Measurements from ENCODE around the gene RAPGEF6.
"Not testable (repeated sequence)": the region's sequence is repeated elsewhere in the genome, so short reads cannot be mapped to it uniquely, and the experiment has no call there.

The RAPGEF6 gene

GRCh38 chr5:131610198-131611063, 24.6 kb downstream of the RAPGEF6 start:
- no peak for DNase-seq (ENCODE audit: low read depth in 2 of 2)

- no peak for DNase-seq (ENCODE audit: low read depth in 2 of 2)
These were observed 25.3 kb downstream of the RAPGEF6 start for GRCh38 chr5:131609774-131610173.

GRCh38 chr5:131608597-131608996, 26.4 kb downstream of the RAPGEF6 start:
- no peak for DNase-seq (ENCODE audit: low read depth in 2 of 2)

GRCh38 chr5:131607903-131608540, 27.0 kb downstream of the RAPGEF6 start:
- DNase-seq (ENCODE audit: low read depth in 2 of 2): no peak

GRCh38 chr5:131607418-131607817, 27.6 kb downstream of the RAPGEF6 start:
- no peak for DNase-seq (ENCODE audit: low read depth in 2 of 2)

- no peak for DNase-seq (ENCODE audit: low read depth in 2 of 2)
These were observed 29.9 kb downstream of the RAPGEF6 start for GRCh38 chr5:131605086-131605485.

- peak; percentile 16 to 29 for DNase-seq (ENCODE audit: low read depth in 2 of 2)
These were observed 39.7 kb downstream of the RAPGEF6 start for GRCh38 chr5:131595088-131596033.

- DNase-seq (ENCODE audit: low read depth in 2 of 2): no peak
These were observed 41.1 kb downstream of the RAPGEF6 start for GRCh38 chr5:131593921-131594320.

GRCh38 chr5:131593436-131593835, 41.6 kb downstream of the RAPGEF6 start:
- DNase-seq (ENCODE audit: low read depth in 2 of 2): not testable (repeated sequence)

GRCh38 chr5:131589510-131590348, 45.3 kb downstream of the RAPGEF6 start:
- no peak for DNase-seq (ENCODE audit: low read depth in 2 of 2)

- no peak for DNase-seq (ENCODE audit: low read depth in 2 of 2)
These were observed 47.5 kb downstream of the RAPGEF6 start for GRCh38 chr5:131587541-131587940.

- DNase-seq (ENCODE audit: low read depth in 2 of 2): no peak
These were observed 53.3 kb downstream of the RAPGEF6 start for GRCh38 chr5:131581702-131582101.

- no peak for DNase-seq (ENCODE audit: low read depth in 2 of 2)
These were observed 54.9 kb downstream of the RAPGEF6 start for GRCh38 chr5:131579917-131580671.

GRCh38 chr5:131575660-131576227, 59.3 kb downstream of the RAPGEF6 start:
- no peak for DNase-seq (ENCODE audit: low read depth in 2 of 2)

- no peak for DNase-seq (ENCODE audit: low read depth in 2 of 2)
These were observed 63.3 kb downstream of the RAPGEF6 start for GRCh38 chr5:131571669-131572168.

GRCh38 chr5:131570757-131571156, 64.3 kb downstream of the RAPGEF6 start:
- no peak for DNase-seq (ENCODE audit: low read depth in 2 of 2)

- no peak for DNase-seq (ENCODE audit: low read depth in 2 of 2)
These were observed 70.8 kb downstream of the RAPGEF6 start for GRCh38 chr5:131564229-131564652.

- DNase-seq (ENCODE audit: low read depth in 2 of 2): no peak
These were observed 71.4 kb downstream of the RAPGEF6 start for GRCh38 chr5:131563434-131564228.

GRCh38 chr5:131550606-131551005, 84.4 kb downstream of the RAPGEF6 start:
- no peak for DNase-seq (ENCODE audit: low read depth in 2 of 2)

Data from stimulated activated CD8-positive, alpha-beta memory T cell treated with anti-CD3 and anti-CD28 coated beads, Interleukin-7, amount 100 ng/mL, for 4 hours (primary cell).